Neural progenitor cell (in vitro differentiated cells): Measurements from ENCODE around the gene CRB2. TPM values are rescaled to one million over a fixed set of nuclear protein-coding genes. Genes with fewer than 3 reads are reported as not detected.

Experiments
- DNase-seq: peaks from one replicate; pipeline ENCODE4 v3.0.0-alpha.2; 2016; ENCODE audit warnings: low spot score
- H2AFZ ChIP-seq: fragments of 200-600 bp; sonication (generic); replicated peaks from 2 replicates; pipeline ENCODE4 v1.6.1; 2016; ENCODE audit warnings: antibody characterized with exemption
- H3F3A ChIP-seq: fragments of 200-600 bp; sonication (generic); 2 replicates; pipeline ENCODE4 v1.6.1; 2016; ENCODE audit warnings: antibody characterized with exemption, low read depth
- H3K27ac ChIP-seq: fragments of 200-600 bp; sonication (generic); 2 replicates; pipeline ENCODE4 v1.5.1; 2016; ENCODE audit warnings: mild to moderate bottlenecking
- H3K27me3 ChIP-seq: fragments of 200-600 bp; sonication (generic); 2 replicates; pipeline ENCODE4 v1.6.1; 2016; ENCODE audit warnings: mild to moderate bottlenecking, moderate library complexity
- H3K36me3 ChIP-seq: fragments of 200-600 bp; sonication (generic); 2 replicates; pipeline ENCODE4 v1.5.1; 2016
- H3K4me1 ChIP-seq: fragments of 200-600 bp; sonication (generic); 2 replicates; pipeline ENCODE4 v1.6.1; 2016; ENCODE audit warnings: mixed run types
- H3K4me2 ChIP-seq: fragments of 200-600 bp; sonication (generic); 2 replicates; pipeline ENCODE4 v1.6.1; 2016
- H3K4me3 ChIP-seq: fragments of 200-600 bp; sonication (generic); 2 replicates; pipeline ENCODE4 v1.5.1; 2016
- H3K79me2 ChIP-seq: fragments of 200-600 bp; sonication (generic); 2 replicates; pipeline ENCODE4 v1.6.1; 2016; ENCODE audit warnings: low read depth
- H3K9ac ChIP-seq: fragments of 200-600 bp; sonication (generic); 2 replicates; pipeline ENCODE4 v1.6.1; 2016
- H3K9me3 ChIP-seq: fragments of 200-600 bp; sonication (generic); 2 replicates; pipeline ENCODE4 v1.5.1; 2016; ENCODE audit warnings: low read depth
- H4K20me1 ChIP-seq: fragments of 200-600 bp; sonication (generic); 2 replicates; pipeline ENCODE4 v1.6.1; 2016; ENCODE audit warnings: low read depth
- H3K27ac Mint-ChIP-seq: 3 replicates; pipeline ENCODE4 v1.8.0; 2021; ENCODE audit warnings: mixed read lengths
- H3K27me3 Mint-ChIP-seq: 2 replicates; pipeline ENCODE4 v1.8.0; 2022; ENCODE audit warnings: low read depth, mild to moderate bottlenecking, inconsistent platforms, moderate library complexity, mixed read lengths; ENCODE audit not compliant: insufficient read depth
- H3K36me3 Mint-ChIP-seq: 3 replicates; pipeline ENCODE4 v1.8.0; 2021; ENCODE audit warnings: mixed read lengths
- H3K4me1 Mint-ChIP-seq: 3 replicates; pipeline ENCODE4 v1.8.0; 2021; ENCODE audit warnings: mixed read lengths
- H3K4me3 Mint-ChIP-seq: 3 replicates; pipeline ENCODE4 v1.8.0; 2021; ENCODE audit warnings: mild to moderate bottlenecking, moderate library complexity, mixed read lengths
- H3K9me3 Mint-ChIP-seq: 3 replicates; pipeline ENCODE4 v1.8.0; 2020; ENCODE audit warnings: mixed read lengths
- EZH2 ChIP-seq: fragments of 200-600 bp; sonication (generic); IDR thresholded peaks from 2 replicates; pipeline ENCODE4 v1.6.1; 2017; ENCODE audit warnings: antibody characterized with exemption, mild to moderate bottlenecking, moderate library complexity
- EZH2phosphoT487 ChIP-seq: fragments of 200-600 bp; sonication (generic); IDR thresholded peaks from 2 replicates; pipeline ENCODE4 v1.6.1; 2017; ENCODE audit warnings: antibody characterized with exemption
- total RNA-seq: library from RNA; depleted of rRNA; stranded (reverse); fragments of >200 nt; gene quantifications from 2 replicates; pipeline ENCODE4 v1.2.3, GENCODE V29; 2015; ENCODE audit warnings: low replicate concordance
- TF ChIP-seq, protein P1 (sequence below): fragments of 200-600 bp; sonication (generic); IDR thresholded peaks from 2 replicates; pipeline ENCODE4 v1.5.1; 2017; ENCODE audit warnings: antibody characterized with exemption, mild to moderate bottlenecking

The CRB2 gene
- total RNA-seq, 1 donor from 2014 or later, result 18.5 TPM

DNA sequence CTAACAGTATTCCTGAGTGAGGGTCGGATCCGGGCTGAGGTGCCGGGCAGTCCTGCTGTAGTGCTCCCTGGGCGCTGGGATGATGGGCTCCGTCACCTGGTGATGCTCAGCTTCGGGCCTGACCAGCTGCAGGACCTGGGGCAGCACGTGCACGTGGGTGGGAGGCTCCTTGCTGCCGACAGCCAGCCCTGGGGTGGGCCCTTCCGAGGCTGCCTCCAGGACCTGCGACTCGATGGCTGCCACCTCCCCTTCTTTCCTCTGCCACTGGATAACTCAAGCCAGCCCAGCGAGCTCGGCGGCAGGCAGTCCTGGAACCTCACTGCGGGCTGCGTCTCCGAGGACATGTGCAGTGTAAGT is 15.2 kb downstream of the CRB2 start:
- Histone ChIP-seq H3K27me3 (peaks cover 13% of the 10 kb centered on the region), H2AFZ (no peak overlapping the region), H3K4me1 (peaks cover 24% of the 10 kb centered on the region), H3K4me3 (no peak overlapping the region), H3K27ac (no peak overlapping the region), H3K36me3 (no peaks in the 10 kb centered on the region), H3F3A (peaks cover 15% of the 10 kb centered on the region), H3K4me2 (no peak overlapping the region), H3K9ac (no peak overlapping the region), H3K79me2 (no peaks in the 10 kb centered on the region), H3K9me3 (no peaks in the 10 kb centered on the region), H4K20me1 (peaks cover 61% of the 10 kb centered on the region)
- no peak overlapping the region for H3K4me3 Mint-ChIP-seq
- H3K36me3 Mint-ChIP-seq, result peaks cover 23% of the 10 kb centered on the region
- peaks cover 37% of the 10 kb centered on the region for H3K4me1 Mint-ChIP-seq
- DNase-seq, result no peak
- no peak overlapping the region for H3K27ac Mint-ChIP-seq
- no peaks in the 10 kb centered on the region for H3K9me3 Mint-ChIP-seq
- H3K27me3 Mint-ChIP-seq, result peaks cover 11% of the 10 kb centered on the region
- TF ChIP-seq, protein P1, sequence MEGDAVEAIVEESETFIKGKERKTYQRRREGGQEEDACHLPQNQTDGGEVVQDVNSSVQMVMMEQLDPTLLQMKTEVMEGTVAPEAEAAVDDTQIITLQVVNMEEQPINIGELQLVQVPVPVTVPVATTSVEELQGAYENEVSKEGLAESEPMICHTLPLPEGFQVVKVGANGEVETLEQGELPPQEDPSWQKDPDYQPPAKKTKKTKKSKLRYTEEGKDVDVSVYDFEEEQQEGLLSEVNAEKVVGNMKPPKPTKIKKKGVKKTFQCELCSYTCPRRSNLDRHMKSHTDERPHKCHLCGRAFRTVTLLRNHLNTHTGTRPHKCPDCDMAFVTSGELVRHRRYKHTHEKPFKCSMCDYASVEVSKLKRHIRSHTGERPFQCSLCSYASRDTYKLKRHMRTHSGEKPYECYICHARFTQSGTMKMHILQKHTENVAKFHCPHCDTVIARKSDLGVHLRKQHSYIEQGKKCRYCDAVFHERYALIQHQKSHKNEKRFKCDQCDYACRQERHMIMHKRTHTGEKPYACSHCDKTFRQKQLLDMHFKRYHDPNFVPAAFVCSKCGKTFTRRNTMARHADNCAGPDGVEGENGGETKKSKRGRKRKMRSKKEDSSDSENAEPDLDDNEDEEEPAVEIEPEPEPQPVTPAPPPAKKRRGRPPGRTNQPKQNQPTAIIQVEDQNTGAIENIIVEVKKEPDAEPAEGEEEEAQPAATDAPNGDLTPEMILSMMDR, result no peak
- no peak for TF ChIP-seq EZH2phosphoT487
- TF ChIP-seq EZH2, result no peak

DNA sequence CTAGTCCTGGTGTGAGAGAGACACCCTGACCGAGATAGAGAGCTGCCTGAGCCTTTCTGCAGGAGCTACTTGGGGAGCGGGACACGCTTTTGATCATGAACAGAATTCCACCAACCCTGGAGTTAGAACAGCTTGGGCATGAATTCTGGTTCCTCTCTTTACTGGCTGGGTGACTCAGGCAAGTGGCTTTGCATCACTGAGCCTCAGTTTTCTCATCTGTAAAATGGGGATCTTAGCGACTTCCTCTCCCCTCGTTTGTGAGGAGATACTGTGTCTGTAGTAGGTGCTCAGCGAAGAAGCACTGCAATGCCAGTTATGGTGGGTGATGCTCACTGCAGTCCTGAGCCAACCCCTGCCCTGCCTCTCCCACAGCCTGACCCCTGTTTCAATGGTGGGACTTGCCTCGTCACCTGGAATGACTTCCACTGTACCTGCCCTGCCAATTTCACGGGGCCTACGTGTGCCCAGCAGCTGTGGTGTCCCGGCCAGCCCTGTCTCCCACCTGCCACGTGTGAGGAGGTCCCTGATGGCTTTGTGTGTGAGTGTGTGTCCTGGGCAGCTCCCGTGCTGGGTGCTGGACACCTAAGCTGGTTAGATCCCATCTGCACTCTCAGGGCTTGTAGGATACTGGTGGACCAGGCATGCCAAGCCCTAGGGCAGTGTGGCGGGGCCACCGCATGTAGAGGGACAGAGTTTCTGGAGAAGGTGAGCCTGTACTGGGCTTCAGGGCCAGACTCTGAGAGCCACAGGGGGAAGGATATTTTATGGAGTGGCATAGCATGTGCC is 16.0 kb downstream of the CRB2 start:
- no peak for DNase-seq
- no peak overlapping the region for H3K4me3 ChIP-seq
- no peaks in the 10 kb centered on the region for H3K36me3 ChIP-seq
- no peak overlapping the region for H3K27ac ChIP-seq
- H3K4me3 Mint-ChIP-seq, result peak overlapping the region; percentile 63
- peaks cover 15% of the 10 kb centered on the region for H3F3A ChIP-seq
- no peak overlapping the region for H2AFZ ChIP-seq
- peaks cover 24% of the 10 kb centered on the region for H3K4me1 ChIP-seq
- H3K27ac Mint-ChIP-seq, result peak overlapping the region; percentile 78
- H4K20me1 ChIP-seq, result peaks cover 57% of the 10 kb centered on the region
- H3K9ac ChIP-seq, result no peak overlapping the region
- TF ChIP-seq EZH2 (no peak), EZH2phosphoT487 (no peak)
- TF ChIP-seq, protein P1, result no peak
- peaks cover 11% of the 10 kb centered on the region for H3K27me3 Mint-ChIP-seq
- H3K27me3 ChIP-seq, result peaks cover 13% of the 10 kb centered on the region
- no peak overlapping the region for H3K4me2 ChIP-seq
- H3K9me3 Mint-ChIP-seq, result no peaks in the 10 kb centered on the region
- no peaks in the 10 kb centered on the region for H3K79me2 ChIP-seq
- peaks cover 23% of the 10 kb centered on the region for H3K36me3 Mint-ChIP-seq
- H3K9me3 ChIP-seq, result no peaks in the 10 kb centered on the region
- H3K4me1 Mint-ChIP-seq, result peaks cover 41% of the 10 kb centered on the region

DNA sequence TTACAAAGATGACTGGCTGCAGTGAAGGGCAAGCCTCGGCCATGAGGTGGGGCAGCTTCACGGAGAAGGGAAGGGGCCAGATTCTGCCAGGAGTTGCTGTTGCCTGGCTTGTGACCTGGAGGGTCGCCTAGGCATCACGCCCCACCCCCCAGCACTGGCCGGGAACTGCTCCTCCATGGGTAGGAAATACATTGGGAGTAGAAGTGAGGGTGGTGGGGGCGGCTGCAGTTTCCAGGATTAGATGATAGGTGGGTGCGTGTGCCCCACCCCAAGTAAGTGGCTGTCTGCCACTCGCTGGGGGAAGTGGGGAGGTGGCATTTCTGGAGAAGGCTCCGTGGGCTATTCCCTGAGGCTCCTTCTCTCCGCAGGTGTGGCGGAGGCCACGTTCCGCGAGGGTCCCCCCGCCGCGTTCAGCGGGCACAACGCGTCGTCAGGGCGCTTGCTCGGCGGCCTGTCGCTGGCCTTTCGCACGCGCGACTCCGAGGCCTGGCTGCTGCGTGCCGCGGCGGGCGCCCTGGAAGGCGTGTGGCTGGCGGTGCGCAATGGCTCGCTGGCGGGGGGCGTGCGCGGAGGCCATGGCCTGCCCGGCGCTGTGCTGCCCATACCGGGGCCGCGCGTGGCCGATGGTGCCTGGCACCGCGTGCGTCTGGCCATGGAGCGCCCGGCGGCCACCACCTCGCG is 16.9 kb downstream of the CRB2 start:
- no peak overlapping the region for H3K4me2 ChIP-seq

More for the DNA sequence above, 16.9 kb downstream of the CRB2 start:
- peaks cover 16% of the 10 kb centered on the region for H3F3A ChIP-seq
- no peaks in the 10 kb centered on the region for H3K9me3 ChIP-seq
- peaks cover 24% of the 10 kb centered on the region for H3K4me1 ChIP-seq
- peak overlapping the region; percentile 63 for H3K4me3 Mint-ChIP-seq
- H3K36me3 ChIP-seq, result no peaks in the 10 kb centered on the region
- peaks cover 51% of the 10 kb centered on the region for H4K20me1 ChIP-seq
- H3K27ac Mint-ChIP-seq, result peak overlapping the region; percentile 78
- no peak overlapping the region for H3K27ac ChIP-seq
- peaks cover 14% of the 10 kb centered on the region for H3K27me3 Mint-ChIP-seq
- no peaks in the 10 kb centered on the region for H3K79me2 ChIP-seq
- H3K27me3 ChIP-seq, result peaks cover 13% of the 10 kb centered on the region
- H2AFZ ChIP-seq, result no peak overlapping the region
- H3K4me3 ChIP-seq, result no peak overlapping the region
- H3K9me3 Mint-ChIP-seq, result no peaks in the 10 kb centered on the region
- no peak for DNase-seq
- H3K9ac ChIP-seq, result no peak overlapping the region
- TF ChIP-seq EZH2 (no peak), EZH2phosphoT487 (no peak)
- TF ChIP-seq, protein P1, result no peak
- peaks cover 22% of the 10 kb centered on the region for H3K36me3 Mint-ChIP-seq
- peaks cover 42% of the 10 kb centered on the region for H3K4me1 Mint-ChIP-seq
